ENCODE measurements around the gene HLA-DPA1.
"Not testable (repeated sequence)": the region's sequence is repeated elsewhere in the genome, so short reads cannot be mapped to it uniquely, and the experiment has no call there.

HLA-DPA1 gene

GRCh38 chr6:33088258-33088930 is 14.9 kb upstream of the HLA-DPA1 start:
- DNase-seq = no peak

- DNase-seq = no peak
Measured at GRCh38 chr6:33085627-33086026, 12.2 kb upstream of the HLA-DPA1 start.

GRCh38 chr6:33082702-33083101 is 9.3 kb upstream of the HLA-DPA1 start:
- DNase-seq = no peak

DNA sequence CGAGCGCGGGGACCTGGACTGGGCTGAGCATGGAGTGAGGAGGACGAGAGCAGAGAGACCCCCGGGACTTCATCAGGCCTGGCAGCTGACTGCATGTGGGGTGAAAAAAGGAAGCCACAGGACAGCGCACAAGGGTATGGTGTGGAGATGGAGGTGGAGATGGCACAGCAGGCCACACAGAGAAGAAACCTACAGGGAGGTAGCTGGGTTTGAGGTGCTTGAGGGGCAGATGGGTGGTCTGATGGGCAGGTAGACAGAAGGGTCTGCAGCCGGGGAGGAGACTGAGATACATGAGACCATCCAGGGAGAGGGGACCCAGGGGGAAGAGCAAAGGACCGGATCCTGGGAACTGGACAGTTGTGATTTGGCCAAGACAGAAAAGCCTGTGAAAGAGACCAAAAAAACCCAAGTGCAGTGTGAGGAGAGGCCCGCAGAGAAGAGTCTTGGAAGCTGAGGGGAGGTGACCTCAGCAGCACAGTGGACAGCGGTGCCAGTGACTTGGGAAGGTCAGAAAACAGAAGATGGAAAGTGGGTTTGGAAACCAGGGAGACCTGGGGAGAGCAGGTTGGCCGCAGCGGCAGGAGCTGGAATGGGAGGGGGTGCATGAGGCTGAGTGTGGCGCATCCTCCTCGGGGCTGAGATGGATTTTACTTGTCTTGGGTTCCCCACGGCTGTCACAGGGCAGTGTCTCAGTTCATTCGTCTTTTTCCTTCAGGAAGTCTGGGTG is 7.8 kb upstream of the HLA-DPA1 start:
- no peak for DNase-seq

DNA sequence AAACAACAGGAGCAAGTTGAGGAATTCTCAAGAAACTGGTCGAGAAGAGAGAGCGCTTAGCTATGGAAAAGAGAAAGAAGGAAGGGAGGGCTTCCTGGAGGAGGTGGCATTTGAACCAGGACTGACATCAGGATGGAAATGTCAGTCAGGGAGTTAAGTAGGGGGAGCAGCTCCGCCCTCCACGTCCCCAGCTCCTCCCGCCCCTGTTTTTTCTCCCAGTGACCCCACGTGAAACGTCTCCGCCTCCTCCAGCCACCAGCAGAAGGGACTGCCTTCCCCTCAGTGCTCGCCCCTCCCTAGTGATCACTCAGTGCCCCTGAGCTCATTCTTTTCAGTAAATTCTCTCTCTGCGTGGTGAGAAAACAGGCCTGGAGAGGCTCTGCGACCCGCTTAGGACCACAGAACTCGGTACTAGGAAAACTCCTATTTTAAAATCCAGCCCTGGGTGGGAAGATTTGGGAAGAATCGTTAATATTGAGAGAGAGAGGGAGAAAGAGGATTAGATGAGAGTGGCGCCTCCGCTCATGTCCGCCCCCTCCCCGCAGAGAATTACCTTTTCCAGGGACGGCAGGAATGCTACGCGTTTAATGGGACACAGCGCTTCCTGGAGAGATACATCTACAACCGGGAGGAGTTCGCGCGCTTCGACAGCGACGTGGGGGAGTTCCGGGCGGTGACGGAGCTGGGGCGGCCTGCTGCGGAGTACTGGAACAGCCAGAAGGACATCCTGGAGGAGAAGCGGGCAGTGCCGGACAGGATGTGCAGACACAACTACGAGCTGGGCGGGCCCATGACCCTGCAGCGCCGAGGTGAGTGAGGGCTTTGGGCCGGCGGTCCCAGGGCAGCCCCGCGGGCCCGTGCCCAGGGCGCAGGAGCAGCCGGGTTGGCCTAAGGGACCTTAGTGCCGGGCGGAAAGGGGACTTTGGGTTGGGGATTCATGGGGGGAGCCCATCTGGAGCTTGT is 7.0 kb upstream of the HLA-DPA1 start:
- no peak for DNase-seq

GRCh38 chr6:33079580-33079979 is 6.1 kb upstream of the HLA-DPA1 start:
- DNase-seq = no peak

GRCh38 chr6:33078919-33079521 is 5.6 kb upstream of the HLA-DPA1 start:
- no peak for DNase-seq

GRCh38 chr6:33078442-33078841 is 5.0 kb upstream of the HLA-DPA1 start:
- DNase-seq = no peak

- DNase-seq = no peak
Measured at GRCh38 chr6:33077908-33078307, 4.5 kb upstream of the HLA-DPA1 start.

GRCh38 chr6:33076406-33076934 is 3.0 kb upstream of the HLA-DPA1 start:
- DNase-seq = no peak

DNA sequence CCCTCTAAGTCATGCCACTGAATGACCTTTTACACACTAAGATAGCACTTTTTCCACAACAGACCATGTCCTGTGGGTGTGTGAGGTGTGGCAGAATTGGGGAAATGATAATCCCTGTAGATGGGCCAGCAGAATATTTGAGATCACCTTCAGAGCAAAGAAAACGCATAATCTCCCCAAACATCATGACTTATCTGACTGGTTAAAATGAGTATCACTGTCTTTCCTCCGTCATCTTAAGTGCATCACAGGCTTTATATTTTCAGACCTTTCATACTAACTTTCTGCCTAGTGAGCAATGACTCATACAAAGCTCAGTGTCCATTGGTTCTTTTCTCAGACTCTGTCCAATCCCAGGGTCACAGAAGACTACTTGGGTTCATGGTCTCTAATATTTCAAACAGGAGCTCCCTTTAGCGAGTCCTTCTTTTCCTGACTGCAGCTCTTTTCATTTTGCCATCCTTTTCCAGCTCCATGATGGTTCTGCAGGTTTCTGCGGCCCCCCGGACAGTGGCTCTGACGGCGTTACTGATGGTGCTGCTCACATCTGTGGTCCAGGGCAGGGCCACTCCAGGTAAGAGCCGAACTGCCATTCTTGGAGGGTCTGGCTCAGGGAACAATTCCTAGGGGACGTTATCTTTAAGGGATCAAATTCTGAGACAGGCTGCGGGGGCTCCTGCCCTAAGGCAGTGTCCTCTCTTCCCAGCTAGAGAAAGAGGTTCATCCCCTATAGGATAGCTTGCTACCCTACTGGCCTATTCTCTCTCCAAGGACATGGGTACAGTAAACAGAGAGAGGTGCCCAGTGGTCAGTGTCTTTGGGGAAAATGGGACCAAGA is 2.3 kb upstream of the HLA-DPA1 start, which contains the start of gene HLA-DPB1:
TSS of gene HLA-DPB1 (plus strand) at position 423 of the 838 bp plus-strand sequence. CDS start at position 475, 52 bp downstream.
- DNase-seq = no peak

- DNase-seq = no peak
Measured at GRCh38 chr6:33075208-33075567, 1.7 kb upstream of the HLA-DPA1 start.

GRCh38 chr6:33072508-33073100 is 845 bp downstream of the HLA-DPA1 start:
- no peak for DNase-seq

- DNase-seq = no peak
Measured at GRCh38 chr6:33071569-33071968, 1.9 kb downstream of the HLA-DPA1 start.

DNA sequence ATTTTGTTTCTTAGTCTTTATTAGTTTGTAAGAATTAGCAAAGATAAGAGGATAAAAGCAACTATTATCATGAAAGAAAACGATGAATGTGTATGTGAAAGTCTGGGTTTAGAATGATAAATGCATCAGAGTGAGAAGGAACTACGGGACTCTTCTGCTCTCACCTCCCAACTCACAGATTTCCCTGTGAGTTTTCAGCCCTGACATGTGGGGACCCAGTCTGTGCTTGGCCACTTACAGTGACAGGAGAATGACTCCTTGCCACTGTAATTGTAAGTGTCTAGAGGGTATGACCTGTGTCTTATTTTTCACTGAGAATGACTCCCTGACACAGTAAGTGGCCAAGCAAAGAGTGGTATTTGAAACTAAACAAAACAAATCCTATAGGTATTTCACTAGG is 2.5 kb downstream of the HLA-DPA1 start:
- DNase-seq = no peak

GRCh38 chr6:33069021-33069738 is 4.3 kb downstream of the HLA-DPA1 start:
- DNase-seq = no peak

- DNase-seq = no peak
Measured at GRCh38 chr6:33066917-33067521, 6.4 kb downstream of the HLA-DPA1 start.

DNA sequence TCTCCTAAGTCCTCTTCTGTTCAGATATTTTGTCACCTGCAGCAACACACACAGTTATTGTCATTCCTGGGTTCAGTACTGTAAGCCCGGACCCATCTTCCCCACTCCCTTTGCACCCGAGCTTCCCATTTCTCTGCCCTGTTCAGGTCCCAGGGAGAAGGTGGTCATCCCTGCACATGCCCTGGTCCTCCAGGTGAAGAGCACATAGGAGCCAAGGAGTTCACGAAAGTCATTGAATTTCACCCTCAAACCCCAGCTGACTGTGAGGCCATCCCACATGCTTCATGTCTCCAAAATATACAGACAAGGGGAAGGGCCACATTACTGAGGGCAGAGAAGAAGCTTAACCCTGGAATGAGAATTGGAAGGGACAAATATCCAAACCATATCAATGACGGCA is 8.1 kb downstream of the HLA-DPA1 start:
- DNase-seq = no peak

GRCh38 chr6:33064723-33065122 is 8.7 kb downstream of the HLA-DPA1 start:
- DNase-seq = no peak

GRCh38 chr6:33063435-33063834 is 10.0 kb downstream of the HLA-DPA1 start:
- DNase-seq = not testable (repeated sequence)

Data from NCI-H446 treated with DMSO at 0.1 percent for 48 hours (cell line).